ENCODE results near the gene ASAP3. TPM values are rescaled to one million over a fixed set of nuclear protein-coding genes. Genes with fewer than 3 reads are reported as not detected.

Gene ASAP3
- total and polyA plus RNA-seq, 2 of the 4 experiments (the other 2 are of a cell fraction): 18.6 to 18.8 TPM

DNA sequence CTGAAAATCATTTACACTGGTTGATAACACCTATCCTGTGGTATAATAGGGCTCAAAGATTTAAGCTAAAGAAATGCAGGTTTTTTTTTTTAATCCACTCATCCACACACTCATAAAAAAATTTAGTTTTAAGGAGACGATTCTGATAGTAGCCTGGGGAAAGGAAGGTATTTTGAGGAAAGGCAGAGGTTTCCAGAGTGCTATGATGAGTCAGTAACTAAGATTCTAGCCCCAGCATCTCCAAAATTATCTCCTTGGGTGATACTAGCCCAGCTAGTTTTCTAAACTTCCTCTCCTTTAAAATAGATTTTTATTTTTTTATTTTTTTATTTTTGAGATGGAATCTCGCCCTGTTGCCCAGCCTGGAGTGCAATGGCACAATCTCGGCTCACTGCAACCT lies 20.7 kb downstream of the ASAP3 start:
- Histone ChIP-seq H3K4me3 (ENCODE audit: insufficient read depth, low read depth, low read length) (no peak overlapping the region), H3K27ac (ENCODE audit: insufficient read depth, low read length) (no peak overlapping the region), H4K8ac (ENCODE audit: low read depth in 2 of 2, low read length in 2 of 2) (no peak overlapping the region), H3K27me3 (ENCODE audit: control insufficient read depth, insufficient read depth, low read length) (no peaks in the 10 kb centered on the region), H3K4me2 (ENCODE audit: low read depth, low read length) (no peak overlapping the region), H3K23ac (ENCODE audit: low read depth, low read length) (no peak overlapping the region), H3K9me3 (ENCODE audit: control insufficient read depth, insufficient read depth, low read length) (no peaks in the 10 kb centered on the region), H3K79me1 (ENCODE audit: low read depth in 1 of 2, low read length in 2 of 2) (peaks cover 3 to 43% of the 10 kb centered on the region in 2 experiments), H2BK5ac (ENCODE audit: low read depth, low read length, poor library complexity, severe bottlenecking) (no peak overlapping the region), H2BK120ac (ENCODE audit: low read depth, low read length) (no peak overlapping the region), H2BK15ac (ENCODE audit: low read depth, low read length) (no peak overlapping the region), H2BK20ac (ENCODE audit: low read depth, low read length) (no peak overlapping the region), H2AFZ (replicated peaks; ENCODE audit: low read length, poor library complexity) (no peak overlapping the region), H4K5ac (ENCODE audit: low read depth, low read length) (no peak overlapping the region), H4K91ac (ENCODE audit: insufficient read depth, low read depth, low read length) (no peak overlapping the region), H2AK9ac (replicated peaks; ENCODE audit: low read depth, low read length, poor library complexity) (no peak overlapping the region), H3K4ac (ENCODE audit: low read depth, low read length) (no peak overlapping the region), H3K56ac (ENCODE audit: extremely low read depth, insufficient read depth, low read length) (no peak overlapping the region), H3K14ac (replicated peaks; ENCODE audit: low read depth, low read length) (no peak overlapping the region), H3K36me3 (ENCODE audit: control insufficient read depth, insufficient read depth, low read length) (no peaks in the 10 kb centered on the region; the same call in 1 of the 2 replicates), H3K4me1 (ENCODE audit: control insufficient read depth, insufficient read depth, low read length) (no peaks in the 10 kb centered on the region), H2AK5ac (ENCODE audit: low read depth, low read length) (no peak overlapping the region), H3K18ac (ENCODE audit: low read depth, low read length) (no peak overlapping the region), H3K9me1 (ENCODE audit: insufficient read depth, low read length) (peaks cover 8% of the 10 kb centered on the region), H4K20me1 (ENCODE audit: insufficient read depth, low read length) (peaks cover 18% of the 10 kb centered on the region; the same call in 1 of the 2 replicates), H3K9ac (ENCODE audit: low read depth, low read length) (no peak overlapping the region)
- in situ Hi-C loops (cut with MboI; ENCODE audit: low sequenced_read_pairs): no loop called here
- ATAC-seq (ENCODE audit: low read depth): no peak
- TF ChIP-seq MXI1 (IDR thresholded peaks at IDR 0.05; ENCODE audit: borderline replicate concordance, low read depth, low read length) (no peak), POLR2A (IDR thresholded peaks at IDR 0.05; ENCODE audit: low read depth, low read length) (no peak), ELK1 (IDR thresholded peaks at IDR 0.05; ENCODE audit: borderline replicate concordance, low read depth, low read length) (no peak), CHD1 (IDR thresholded peaks at IDR 0.05; ENCODE audit: low read depth, low read length) (no peak), FOS (IDR thresholded peaks at IDR 0.05; ENCODE audit: low read depth, low read length) (no peak), MAFK (IDR thresholded peaks at IDR 0.05; ENCODE audit: low read depth, low read length) (no peak), CTCF (conservative IDR thresholded peaks at IDR 0.05; ENCODE audit: low read depth, low read length) (no peak), RFX5 (IDR thresholded peaks at IDR 0.05; ENCODE audit: low read depth, low read length) (no peak), RAD21 (IDR thresholded peaks at IDR 0.05; ENCODE audit: low read length) (no peak), CEBPB (IDR thresholded peaks at IDR 0.05; ENCODE audit: low read depth, low read length) (no peak), MAZ (IDR thresholded peaks at IDR 0.05; ENCODE audit: borderline replicate concordance, low read depth, low read length) (no peak)
- TF ChIP-seq, protein P1, sequence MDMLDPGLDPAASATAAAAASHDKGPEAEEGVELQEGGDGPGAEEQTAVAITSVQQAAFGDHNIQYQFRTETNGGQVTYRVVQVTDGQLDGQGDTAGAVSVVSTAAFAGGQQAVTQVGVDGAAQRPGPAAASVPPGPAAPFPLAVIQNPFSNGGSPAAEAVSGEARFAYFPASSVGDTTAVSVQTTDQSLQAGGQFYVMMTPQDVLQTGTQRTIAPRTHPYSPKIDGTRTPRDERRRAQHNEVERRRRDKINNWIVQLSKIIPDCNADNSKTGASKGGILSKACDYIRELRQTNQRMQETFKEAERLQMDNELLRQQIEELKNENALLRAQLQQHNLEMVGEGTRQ (IDR thresholded peaks at IDR 0.05; ENCODE audit: low read depth, low read length): no peak
- dilution Hi-C loops (cut with HindIII; ENCODE audit: low sequenced_read_pairs, unreplicated experiment): no loop called here
- WGBS, 2 experiments (ENCODE audit: extremely low coverage in 2 of 2, insufficient read length in 1 of 2): no CpG with 5 or more reads among the region's 3 CpGs
- ChIA-PET POLR2A (ENCODE audit: unreplicated experiment) (no interaction called here), CTCF (no interaction called here)
- intact Hi-C loops (cut with micrococcal nuclease): no loop called here
- no peak for DNase-seq
- BruUV-seq (replicated peaks): no TSS peak
